KMS-11 (cell line): ENCODE results near the gene BCAS2.
"Not testable (repeated sequence)": the region's sequence is repeated elsewhere in the genome, so short reads cannot be mapped to it uniquely, and the experiment has no call there.

Experiments
- H2AFZ ChIP-seq: fragments of 200-600 bp; sonication (generic); 2 replicates; pipeline ENCODE4 v1.6.1; 2016; ENCODE audit warnings: antibody characterized with exemption, mixed run types, low read depth
- H3K27ac ChIP-seq: fragments of 200-600 bp; sonication (generic); 2 replicates; pipeline ENCODE4 v1.6.1; 2016; ENCODE audit warnings: mild to moderate bottlenecking, mixed run types
- H3K27me3 ChIP-seq: fragments of 200-600 bp; sonication (generic); 2 replicates; pipeline ENCODE4 v1.6.1; 2017; ENCODE audit warnings: mild to moderate bottlenecking, low read depth, mixed run types, moderate library complexity; ENCODE audit not compliant: insufficient read depth
- H3K36me3 ChIP-seq: fragments of 200-600 bp; sonication (generic); 2 replicates; pipeline ENCODE4 v1.6.1; 2017; ENCODE audit warnings: mild to moderate bottlenecking, mixed run types; ENCODE audit not compliant: insufficient read depth
- H3K4me1 ChIP-seq: fragments of 200-600 bp; sonication (generic); 2 replicates; pipeline ENCODE4 v1.6.1; 2016; ENCODE audit warnings: mild to moderate bottlenecking, low read depth, mixed run types; ENCODE audit not compliant: poor library complexity, severe bottlenecking
- H3K4me2 ChIP-seq: fragments of 200-600 bp; sonication (generic); 2 replicates; pipeline ENCODE4 v1.7.0; 2016; ENCODE audit warnings: mild to moderate bottlenecking, mixed run types
- H3K4me3 ChIP-seq: fragments of 200-600 bp; sonication (generic); IDR thresholded peaks from 2 replicates; pipeline ENCODE4 v1.6.1; 2017; ENCODE audit warnings: low read depth, low read length, mixed read lengths; ENCODE audit not compliant: insufficient read depth
- H3K79me2 ChIP-seq: fragments of 200-600 bp; sonication (generic); 2 replicates; pipeline ENCODE4 v1.6.1; 2016; ENCODE audit warnings: low read depth, mixed run types; ENCODE audit not compliant: insufficient read depth
- H3K9ac ChIP-seq: fragments of 200-600 bp; sonication (generic); 2 replicates; pipeline ENCODE4 v1.6.1; 2016; ENCODE audit warnings: mild to moderate bottlenecking, mixed run types
- H4K20me1 ChIP-seq: fragments of 200-600 bp; sonication (generic); 2 replicates; pipeline ENCODE4 v1.6.1; 2016; ENCODE audit warnings: mild to moderate bottlenecking, mixed run types; ENCODE audit not compliant: insufficient read depth
- CTCF ChIP-seq: fragments of 200-600 bp; sonication (generic); conservative IDR thresholded peaks from 2 replicates; pipeline ENCODE4 v1.6.1; 2017; ENCODE audit warnings: low read depth, mild to moderate bottlenecking, antibody characterized with exemption, low read length, moderate library complexity, mixed read lengths

The BCAS2 gene

DNA sequence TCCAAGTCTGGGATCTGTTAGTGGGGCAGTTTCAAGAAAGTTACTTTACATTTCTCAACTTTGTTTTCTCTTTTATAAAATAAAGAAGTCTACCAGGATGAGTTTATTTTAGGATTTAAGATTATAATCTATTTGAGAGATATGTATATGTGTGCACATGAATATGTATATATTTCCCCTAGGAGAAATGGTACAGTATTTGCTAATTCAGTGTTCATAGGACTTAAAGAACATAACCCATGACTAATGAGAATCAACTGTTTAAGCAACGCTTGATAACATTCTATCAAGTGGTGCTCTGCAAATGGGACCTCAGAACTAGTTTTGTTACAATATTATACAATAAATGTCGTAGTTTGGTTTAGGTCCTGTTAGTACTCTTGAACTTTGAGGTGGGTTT is 7.0 kb downstream of the BCAS2 start:
- Histone ChIP-seq H4K20me1 (no peaks in the 10 kb centered on the region), H2AFZ (no peak overlapping the region), H3K27ac (no peak overlapping the region), H3K9ac (no peak overlapping the region), H3K27me3 (no peaks in the 10 kb centered on the region), H3K79me2 (peaks cover 9% of the 10 kb centered on the region; the same call in 1 of the 2 replicates), H3K4me1 (peaks cover 2% of the 10 kb centered on the region), H3K4me2 (no peak overlapping the region), H3K4me3 (no peak overlapping the region), H3K36me3 (no peaks in the 10 kb centered on the region)
- no peak for TF ChIP-seq CTCF

- Histone ChIP-seq H3K79me2 (no peaks in the 10 kb centered on the region), H3K4me3 (no peak overlapping the region), H3K27ac (no peak overlapping the region), H4K20me1 (no peaks in the 10 kb centered on the region), H3K27me3 (no peaks in the 10 kb centered on the region), H3K9ac (no peak overlapping the region), H2AFZ (no peak overlapping the region), H3K4me2 (no peak overlapping the region), H3K4me1 (no peaks in the 10 kb centered on the region), H3K36me3 (no peaks in the 10 kb centered on the region)
- TF ChIP-seq CTCF, result no peak
These were observed 17.3 kb downstream of the BCAS2 start for GRCh38 chr1:114564141-114564540.

DNA sequence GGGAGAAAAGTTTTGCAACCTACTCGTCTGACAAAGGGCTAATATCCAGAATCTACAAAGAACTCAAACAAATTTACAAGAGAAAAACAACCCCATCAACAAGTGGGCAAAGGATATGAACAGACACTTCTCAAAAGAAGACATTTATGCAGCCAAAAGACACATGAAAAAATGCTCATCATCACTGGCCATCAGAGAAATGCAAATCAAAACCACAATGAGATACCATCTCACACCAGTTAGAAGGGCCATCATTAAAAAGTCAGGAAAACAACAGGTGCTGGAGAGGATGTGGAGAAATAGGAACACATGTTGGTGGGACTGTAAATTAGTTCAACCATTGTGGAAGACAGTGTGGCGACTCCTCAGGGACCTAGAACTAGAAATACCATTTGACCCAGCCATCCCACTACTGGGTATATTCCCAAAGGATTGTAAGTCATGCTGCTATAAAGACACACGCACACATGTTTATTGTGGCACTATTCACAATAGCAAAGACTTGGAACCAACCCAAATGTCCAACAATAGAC is 18.4 kb downstream of the BCAS2 start:
- H3K27me3 ChIP-seq, H3K4me3 ChIP-seq, H3K4me1 ChIP-seq, H3K4me2 ChIP-seq, H3K9ac ChIP-seq, H3K36me3 ChIP-seq, H2AFZ ChIP-seq, H3K27ac ChIP-seq, H3K79me2 ChIP-seq, H4K20me1 ChIP-seq: not testable (repeated sequence)

DNA sequence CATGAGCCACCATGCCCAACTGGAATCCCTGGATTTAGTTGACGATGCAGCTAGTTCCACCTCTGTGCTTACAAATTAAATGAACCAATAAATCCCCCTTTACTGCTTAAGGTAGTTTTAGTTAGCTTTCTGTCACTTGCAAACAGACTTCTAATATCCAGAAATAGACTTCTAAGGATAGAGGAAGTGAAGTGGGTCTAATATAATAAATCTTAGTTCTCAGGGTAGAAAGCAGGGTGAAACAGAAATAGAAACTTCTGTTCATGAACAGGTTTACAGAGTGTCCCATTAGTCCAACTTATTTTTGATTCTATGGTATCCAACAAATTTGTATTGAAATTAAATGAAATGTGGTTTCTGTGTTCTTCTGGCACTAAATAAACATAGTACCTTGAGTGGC is 20.1 kb downstream of the BCAS2 start:
- TF ChIP-seq CTCF, result no peak
- Histone ChIP-seq H3K27ac (no peak overlapping the region), H4K20me1 (no peaks in the 10 kb centered on the region), H3K4me3 (no peak overlapping the region), H3K4me1 (no peaks in the 10 kb centered on the region), H3K9ac (no peak overlapping the region), H3K27me3 (no peaks in the 10 kb centered on the region), H3K4me2 (no peak overlapping the region), H3K36me3 (no peaks in the 10 kb centered on the region), H3K79me2 (no peaks in the 10 kb centered on the region), H2AFZ (no peak overlapping the region)

DNA sequence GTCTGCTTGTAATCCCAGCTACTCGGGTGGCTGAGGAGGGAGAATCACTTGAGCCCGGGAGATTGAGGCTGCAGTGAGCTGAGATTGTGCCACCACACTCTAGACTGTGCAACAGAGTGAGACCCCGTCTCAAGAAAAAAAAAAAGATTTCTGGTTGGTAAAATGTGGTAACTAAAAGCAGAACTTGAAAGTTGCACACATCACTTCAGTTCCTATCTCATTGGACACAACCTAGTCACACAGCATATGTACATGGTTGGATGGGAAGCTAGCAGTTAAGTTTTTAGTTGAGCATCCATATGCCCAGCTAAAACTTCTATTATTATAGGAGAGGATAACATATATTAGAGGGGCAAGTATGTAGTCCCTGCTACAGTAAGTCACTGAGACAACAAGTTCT is 22.1 kb downstream of the BCAS2 start:
- no peaks in the 10 kb centered on the region for H3K36me3 ChIP-seq
- no peak overlapping the region for H3K4me2 ChIP-seq
- no peak for TF ChIP-seq CTCF
- no peaks in the 10 kb centered on the region for H3K79me2 ChIP-seq
- H4K20me1 ChIP-seq, result no peaks in the 10 kb centered on the region
- H3K4me1 ChIP-seq, result no peaks in the 10 kb centered on the region
- H3K4me3 ChIP-seq, result no peak overlapping the region
- H3K27me3 ChIP-seq, result no peaks in the 10 kb centered on the region
- H3K9ac ChIP-seq, result no peak overlapping the region
- no peak overlapping the region for H3K27ac ChIP-seq
- H2AFZ ChIP-seq, result no peak overlapping the region
